Uterus (tissue), 2 donors: ENCODE data around the gene GNAT1.

ENCODE experiments used
- CTCF ChIP-seq, 4 experiments: fragments of 200-600 bp in 2 of 4; fragments of 450-650 bp in 2 of 4; sonication (generic) in 2 of 4; IDR thresholded peaks; one replicate each; pipeline ENCODE4 v1.5.1; 2016 to 2019; ENCODE audit warnings: antibody characterized with exemption in 4 of 4, mild to moderate bottlenecking in 2 of 4, moderate library complexity in 1 of 4
- POLR2A ChIP-seq, 2 donors: fragments of 450-650 bp; IDR thresholded peaks; one replicate each; pipeline ENCODE4 v1.6.1; 2016; ENCODE audit warnings: antibody characterized with exemption in 2 of 2, mild to moderate bottlenecking in 1 of 2, moderate library complexity in 1 of 2

GRCh38 chr3:50245251-50245745 lies 53.9 kb downstream of the GNAT1 start:
- TF ChIP-seq POLR2A (IDR thresholded peaks at IDR 0.05) (no peak), CTCF (IDR thresholded peaks at IDR 0.05) (no peak)
